Thoracic aorta (tissue), 2 donors: Measurements from ENCODE around the gene PLEKHA3. TPM values are rescaled to one million over a fixed set of nuclear protein-coding genes. Genes with fewer than 3 reads are reported as not detected.

Experiments
- ATAC-seq: fragments of 150-250 bp; one replicate; pipeline ENCODE4 v1.8.0; 2017; ENCODE audit warnings: low read depth; ENCODE audit not compliant: insufficient number of reproducible peaks, low FRiP score
- DNase-seq: peaks from one replicate; pipeline ENCODE4 v3.0.0-alpha.2; 2020; ENCODE audit warnings: low spot score
- H3K27ac ChIP-seq, 2 donors: fragments of 200-600 bp; sonication (generic); 1 replicate in 1 of 2; 2 replicates in 1 of 2; pipeline ENCODE4 v1.5.1; 2016; ENCODE audit warnings: mild to moderate bottlenecking in 2 of 2, moderate library complexity in 2 of 2
- H3K27me3 ChIP-seq: fragments of 200-600 bp; sonication (generic); replicated peaks from 2 replicates; pipeline ENCODE4 v1.6.0; 2016; ENCODE audit warnings: mild to moderate bottlenecking; ENCODE audit not compliant: insufficient read depth
- H3K36me3 ChIP-seq: fragments of 200-600 bp; sonication (generic); one replicate; pipeline ENCODE4 v1.5.1; 2016
- H3K4me1 ChIP-seq, 2 donors: fragments of 200-600 bp; sonication (generic); 1 replicate in 1 of 2; 2 replicates in 1 of 2; pipeline versions ENCODE4 v1.5.1 to v1.6.0; 2016; ENCODE audit warnings: low read depth in 2 of 2, mild to moderate bottlenecking in 1 of 2; ENCODE audit not compliant: control insufficient read depth in 1 of 2
- H3K4me3 ChIP-seq: fragments of 200-600 bp; sonication (generic); 2 replicates; pipeline ENCODE4 v1.5.1; 2016; ENCODE audit warnings: mild to moderate bottlenecking
- H3K9me3 ChIP-seq: fragments of 200-600 bp; sonication (generic); 2 replicates; pipeline ENCODE4 v1.5.1; 2016
- total RNA-seq, 2 donors: library from RNA; depleted of rRNA; stranded (reverse); fragments of >200 nt; gene quantifications; one replicate each; pipeline versions ENCODE4 v1.1.0 to v1.2.3, GENCODE V29; 2016
- TF ChIP-seq, protein P1 (sequence below): fragments of 200-600 bp; sonication (generic); IDR thresholded peaks from one replicate; pipeline ENCODE4 v1.5.1; 2019; ENCODE audit warnings: antibody characterized with exemption

PLEKHA3 gene
- total RNA-seq, result 10 to 100 TPM in 1 of 2 donors, 1 to 10 TPM in 1; 9.7 to 22.5 TPM

DNA sequence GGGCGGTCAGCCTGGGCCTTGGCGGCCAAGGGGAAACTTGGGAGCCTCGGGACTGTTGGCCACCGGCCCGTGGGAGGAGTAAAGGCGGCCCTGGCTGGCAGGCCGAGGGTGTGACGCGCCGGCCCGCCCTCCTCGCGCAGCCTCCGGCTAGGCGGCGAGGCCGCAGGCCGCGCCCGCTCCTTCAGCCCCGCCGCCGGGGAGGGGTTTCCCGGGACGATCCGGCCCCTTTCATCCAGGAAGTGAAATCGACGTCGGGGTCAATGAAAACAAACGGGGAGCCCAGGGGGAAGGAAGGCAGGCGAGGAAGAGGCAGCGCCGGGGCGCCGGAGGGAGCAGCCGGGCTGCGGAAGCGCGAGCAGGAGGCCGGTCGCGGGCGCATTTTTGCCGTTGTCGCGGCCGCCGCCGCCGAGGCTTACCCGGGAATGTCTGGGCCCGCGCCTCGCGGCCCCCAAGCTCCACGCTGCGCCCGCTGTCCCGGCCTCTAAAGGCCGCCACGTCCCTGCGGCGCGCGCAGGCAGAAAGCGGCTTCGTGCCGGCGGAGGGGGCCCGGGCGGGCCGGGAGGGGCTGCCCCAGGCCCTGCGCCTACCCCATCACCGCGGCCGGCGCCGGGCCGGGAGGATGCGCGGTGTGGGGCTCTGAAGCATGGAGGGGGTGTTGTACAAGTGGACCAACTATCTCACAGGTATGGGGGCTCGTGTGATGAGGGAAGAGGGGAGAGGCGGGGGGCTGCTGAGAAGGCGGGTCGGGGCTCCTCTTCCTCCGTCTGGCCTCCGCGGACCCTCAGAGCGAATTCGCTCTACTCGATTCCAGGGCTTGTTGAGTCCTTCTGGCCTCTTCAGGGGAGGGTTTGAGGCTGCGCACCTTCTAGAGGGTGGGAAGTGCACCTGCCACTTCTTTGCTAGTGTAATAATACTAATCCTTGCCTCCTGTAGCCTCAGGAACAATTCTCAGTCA, at the start of gene PLEKHA3:
Gene PLEKHA3, plus strand, starts transcription at position 231 of the 955 bp plus-strand sequence. Its CDS starts 413 bp downstream, at position 644.
- H3K27ac ChIP-seq, result peak within 1 kb of the TSS; percentile 93 to 98
- peaks cover 50 to 67% of the 10 kb centered on the region in 2 donors for H3K4me1 ChIP-seq
- no peaks in the 10 kb centered on the region for H3K36me3 ChIP-seq
- H3K9me3 ChIP-seq, result no peaks in the 10 kb centered on the region
- peak within 1 kb of the TSS; percentile 83 for H3K4me3 ChIP-seq
- peak; percentile 75 for ATAC-seq
- TF ChIP-seq, protein P1, sequence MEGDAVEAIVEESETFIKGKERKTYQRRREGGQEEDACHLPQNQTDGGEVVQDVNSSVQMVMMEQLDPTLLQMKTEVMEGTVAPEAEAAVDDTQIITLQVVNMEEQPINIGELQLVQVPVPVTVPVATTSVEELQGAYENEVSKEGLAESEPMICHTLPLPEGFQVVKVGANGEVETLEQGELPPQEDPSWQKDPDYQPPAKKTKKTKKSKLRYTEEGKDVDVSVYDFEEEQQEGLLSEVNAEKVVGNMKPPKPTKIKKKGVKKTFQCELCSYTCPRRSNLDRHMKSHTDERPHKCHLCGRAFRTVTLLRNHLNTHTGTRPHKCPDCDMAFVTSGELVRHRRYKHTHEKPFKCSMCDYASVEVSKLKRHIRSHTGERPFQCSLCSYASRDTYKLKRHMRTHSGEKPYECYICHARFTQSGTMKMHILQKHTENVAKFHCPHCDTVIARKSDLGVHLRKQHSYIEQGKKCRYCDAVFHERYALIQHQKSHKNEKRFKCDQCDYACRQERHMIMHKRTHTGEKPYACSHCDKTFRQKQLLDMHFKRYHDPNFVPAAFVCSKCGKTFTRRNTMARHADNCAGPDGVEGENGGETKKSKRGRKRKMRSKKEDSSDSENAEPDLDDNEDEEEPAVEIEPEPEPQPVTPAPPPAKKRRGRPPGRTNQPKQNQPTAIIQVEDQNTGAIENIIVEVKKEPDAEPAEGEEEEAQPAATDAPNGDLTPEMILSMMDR, result no peak
- peak; percentile 91 for DNase-seq
- no peaks in the 10 kb centered on the region for H3K27me3 ChIP-seq

DNA sequence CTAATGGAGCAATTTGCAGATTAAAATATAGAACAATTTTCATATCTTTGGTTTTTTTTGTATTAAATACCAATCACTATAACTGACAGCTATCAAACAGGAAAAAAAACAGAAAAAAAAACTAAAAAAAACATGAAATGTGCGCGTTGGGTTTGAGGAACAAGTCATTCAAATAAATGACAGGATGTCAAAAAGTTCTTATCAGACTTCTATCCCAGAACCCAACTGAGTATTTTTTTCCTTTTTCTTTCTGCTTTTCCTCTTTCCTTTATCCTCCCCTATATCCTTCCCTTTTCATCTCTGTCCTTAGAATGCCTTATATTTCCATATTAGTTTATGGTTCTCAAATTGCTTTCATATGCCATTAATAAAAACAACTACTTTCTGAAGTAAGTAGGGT, 43.6 kb upstream of the PLEKHA3 start:
- ATAC-seq (no peak), DNase-seq (no peak)
- TF ChIP-seq, protein P1, result no peak
- no peak overlapping the region for H3K27ac ChIP-seq
- H3K36me3 ChIP-seq, result peaks cover 37% of the 10 kb centered on the region
- peaks cover 4 to 10% of the 10 kb centered on the region in 2 donors for H3K4me1 ChIP-seq
- no peak overlapping the region for H3K4me3 ChIP-seq
- no peaks in the 10 kb centered on the region for H3K27me3 ChIP-seq
- no peaks in the 10 kb centered on the region for H3K9me3 ChIP-seq

DNA sequence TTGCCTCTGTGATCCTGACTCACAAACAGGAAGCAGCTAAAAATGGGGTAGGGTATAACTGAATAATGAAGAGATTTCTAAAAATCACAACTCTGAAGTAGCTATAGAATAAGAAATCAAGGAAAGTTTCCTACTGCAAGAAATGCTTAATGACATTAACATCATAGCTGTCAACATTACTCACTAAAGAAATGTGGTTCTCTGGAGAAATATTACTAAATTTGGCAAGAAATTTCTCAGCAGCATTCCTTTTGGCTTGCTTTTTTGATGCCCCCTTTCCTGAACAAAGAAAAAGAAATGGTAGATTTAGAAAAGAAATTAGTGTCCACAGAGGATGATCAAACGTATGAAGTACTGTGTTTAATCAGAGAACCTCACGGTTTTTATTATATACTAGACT, 38.8 kb upstream of the PLEKHA3 start:
- Histone ChIP-seq H3K36me3 (peaks cover 23% of the 10 kb centered on the region), H3K4me1 (peaks cover 4 to 14% of the 10 kb centered on the region in 2 donors), H3K4me3 (no peak overlapping the region), H3K27me3 (no peaks in the 10 kb centered on the region), H3K9me3 (no peaks in the 10 kb centered on the region), H3K27ac (peak overlapping the region; percentile 1 to 60)
- ATAC-seq, result no peak
- TF ChIP-seq, protein P1, result no peak
- no peak for DNase-seq

DNA sequence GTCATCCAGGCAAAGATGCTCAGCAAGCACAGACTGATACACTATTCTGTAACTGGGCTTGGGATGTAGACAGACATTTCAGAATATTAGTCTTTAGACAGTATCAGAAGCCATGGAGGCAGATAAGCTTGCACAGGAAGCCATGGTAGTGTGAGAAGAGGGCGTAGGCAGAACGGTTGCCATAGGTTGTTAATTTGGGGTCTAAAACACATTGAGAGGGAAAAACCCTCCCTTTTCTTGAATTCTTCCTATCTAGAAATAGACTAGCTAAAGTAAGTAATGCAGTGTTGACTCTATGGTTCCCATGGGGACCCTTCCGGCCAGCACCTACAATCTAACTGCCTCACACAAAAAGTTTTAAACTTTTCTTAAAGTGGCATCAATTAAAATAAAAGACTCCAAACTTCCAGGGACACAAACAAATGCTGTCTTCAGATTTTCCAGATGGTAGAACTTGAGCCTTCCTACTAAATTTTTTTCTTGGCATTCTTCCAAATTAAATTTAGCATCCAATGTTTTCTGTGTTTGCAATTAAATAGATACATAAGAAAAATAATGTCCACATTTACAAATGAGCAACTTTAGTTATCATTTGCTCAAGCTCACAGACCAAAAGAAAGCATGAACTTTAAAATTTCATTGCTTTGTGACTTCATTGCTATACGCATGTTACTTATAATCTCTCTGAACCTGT, 31.1 kb upstream of the PLEKHA3 start:
- Histone ChIP-seq H3K9me3 (no peaks in the 10 kb centered on the region), H3K27me3 (no peaks in the 10 kb centered on the region), H3K27ac (peak overlapping the region; percentile 99), H3K4me1 (peaks cover 8 to 37% of the 10 kb centered on the region in 2 donors), H3K36me3 (peaks cover 22% of the 10 kb centered on the region), H3K4me3 (peak overlapping the region; percentile 93)
- no peak for ATAC-seq
- no peak for DNase-seq
- TF ChIP-seq, protein P1, result no peak
